Kasumi-1 (cell line): Measurements from ENCODE around the gene MXD3.
"Not testable (repeated sequence)": the region's sequence is repeated elsewhere in the genome, so short reads cannot be mapped to it uniquely, and the experiment has no call there.

Source experiments
- DNase-seq, 2 experiments: peaks; one replicate each; lab custom pipeline; 2025; lab: John Stamatoyannopoulos, UW

Gene MXD3

GRCh38 chr5:177265395-177265794, 46.3 kb downstream of the MXD3 start:
- DNase-seq, result no peak

GRCh38 chr5:177264178-177264577, 47.5 kb downstream of the MXD3 start:
- DNase-seq, result no peak

- DNase-seq, result no peak
Measured at GRCh38 chr5:177261510-177261909, 50.2 kb downstream of the MXD3 start.

GRCh38 chr5:177260961-177261360, 50.7 kb downstream of the MXD3 start:
- no peak for DNase-seq

GRCh38 chr5:177258711-177259110, 53.0 kb downstream of the MXD3 start:
- not testable (repeated sequence) for DNase-seq
